HFFc6 (cell line): ENCODE results near the gene ABTB2. TPM values are rescaled to one million over a fixed set of nuclear protein-coding genes. Genes with fewer than 3 reads are reported as not detected.

Experiments
- DNase-seq: peaks from one replicate; pipeline ENCODE4 v3.0.0-alpha.2; 2018
- H3K27ac Mint-ChIP-seq: 2 replicates; pipeline ENCODE4 v1.8.0; 2020; ENCODE audit warnings: mild to moderate bottlenecking, mixed read lengths
- H3K27me3 Mint-ChIP-seq: 2 replicates; pipeline ENCODE4 v1.8.0; 2021; ENCODE audit warnings: mild to moderate bottlenecking, moderate library complexity, mixed read lengths; ENCODE audit not compliant: insufficient read depth
- H3K36me3 Mint-ChIP-seq: 2 replicates; pipeline ENCODE4 v1.8.0; 2021; ENCODE audit warnings: low read depth, mixed read lengths
- H3K4me1 Mint-ChIP-seq: 2 replicates; pipeline ENCODE4 v1.8.0; 2020; ENCODE audit warnings: low read depth, mixed read lengths
- H3K4me3 Mint-ChIP-seq: 2 replicates; pipeline ENCODE4 v1.8.0; 2020; ENCODE audit warnings: mild to moderate bottlenecking, moderate library complexity, mixed read lengths
- H3K9me3 Mint-ChIP-seq: 2 replicates; pipeline ENCODE4 v1.8.0; 2020; ENCODE audit warnings: mild to moderate bottlenecking, mixed read lengths
- CTCF ChIP-seq: fragments of 200-600 bp; sonication (generic); IDR thresholded peaks from 2 replicates; pipeline ENCODE4 v1.5.0; 2021; ENCODE audit warnings: antibody characterized with exemption, mild to moderate bottlenecking
- total RNA-seq, 6 experiments: library from RNA; stranded (reverse); fragmentation: NEBNext Ultra II Directional; extraction: Animal tissue kit (Norgen Biotek cat#: 25700); gene quantifications; 2 replicates in 1 of 6; 3 replicates in 5 of 6; pipeline ENCODE4 v1.2.3, GENCODE V29; 2021

The ABTB2 gene
- total RNA-seq, 6 experiments from 2014 or later, result 2.5 to 3.6 (median 2.8) TPM

GRCh38 chr11:34165121-34165520 is 192.7 kb downstream of the ABTB2 start:
- H3K27ac Mint-ChIP-seq, result no peak overlapping the region
- DNase-seq, result no peak
- no peaks in the 10 kb centered on the region for H3K9me3 Mint-ChIP-seq
- no peak for TF ChIP-seq CTCF
- H3K4me3 Mint-ChIP-seq, result no peak overlapping the region
- peaks cover 5% of the 10 kb centered on the region; the same call in 1 of the 2 replicates for H3K27me3 Mint-ChIP-seq
- peaks cover 9% of the 10 kb centered on the region; the same call in 1 of the 2 replicates for H3K36me3 Mint-ChIP-seq
- H3K4me1 Mint-ChIP-seq, result peaks cover 9% of the 10 kb centered on the region; the same call in 1 of the 2 replicates

GRCh38 chr11:34162856-34163255 is 195.0 kb downstream of the ABTB2 start:
- no peaks in the 10 kb centered on the region; the same call in 1 of the 2 replicates for H3K4me1 Mint-ChIP-seq
- H3K4me3 Mint-ChIP-seq, result no peak overlapping the region
- no peak for TF ChIP-seq CTCF
- peaks cover 5% of the 10 kb centered on the region; the same call in 1 of the 2 replicates for H3K27me3 Mint-ChIP-seq
- peaks cover 9% of the 10 kb centered on the region; the same call in 1 of the 2 replicates for H3K36me3 Mint-ChIP-seq
- no peak overlapping the region for H3K27ac Mint-ChIP-seq
- no peaks in the 10 kb centered on the region for H3K9me3 Mint-ChIP-seq
- no peak for DNase-seq

- peaks cover 2% of the 10 kb centered on the region; the same call in 1 of the 2 replicates for H3K27me3 Mint-ChIP-seq
- H3K4me3 Mint-ChIP-seq, result no peak overlapping the region
- no peak overlapping the region for H3K27ac Mint-ChIP-seq
- TF ChIP-seq CTCF, result no peak
- peaks cover 9% of the 10 kb centered on the region; the same call in 1 of the 2 replicates for H3K36me3 Mint-ChIP-seq
- no peaks in the 10 kb centered on the region for H3K9me3 Mint-ChIP-seq
- DNase-seq, result no peak
- no peaks in the 10 kb centered on the region; the same call in 1 of the 2 replicates for H3K4me1 Mint-ChIP-seq
Observed at GRCh38 chr11:34162493-34162820, 195.4 kb downstream of the ABTB2 start.

- H3K27ac Mint-ChIP-seq, result no peak overlapping the region
- no peak overlapping the region for H3K4me3 Mint-ChIP-seq
- no peaks in the 10 kb centered on the region for H3K9me3 Mint-ChIP-seq
- H3K4me1 Mint-ChIP-seq, result no peaks in the 10 kb centered on the region; the same call in 1 of the 2 replicates
- H3K36me3 Mint-ChIP-seq, result peaks cover 6% of the 10 kb centered on the region; the same call in 1 of the 2 replicates
- no peak for DNase-seq
- H3K27me3 Mint-ChIP-seq, result no peaks in the 10 kb centered on the region; the same call in 1 of the 2 replicates
- no peak for TF ChIP-seq CTCF
Observed at GRCh38 chr11:34161812-34162492, 195.9 kb downstream of the ABTB2 start.

- H3K27me3 Mint-ChIP-seq, result no peaks in the 10 kb centered on the region; the same call in 1 of the 2 replicates
- H3K27ac Mint-ChIP-seq, result no peak overlapping the region
- TF ChIP-seq CTCF, result no peak
- DNase-seq, result no peak
- no peak overlapping the region for H3K4me3 Mint-ChIP-seq
- no peaks in the 10 kb centered on the region; the same call in 1 of the 2 replicates for H3K4me1 Mint-ChIP-seq
- no peaks in the 10 kb centered on the region for H3K9me3 Mint-ChIP-seq
- H3K36me3 Mint-ChIP-seq, result no peaks in the 10 kb centered on the region; the same call in 1 of the 2 replicates
Observed at GRCh38 chr11:34161361-34161760, 196.4 kb downstream of the ABTB2 start.
